Lower leg skin (tissue), 3 donors: ENCODE results near the gene TIPIN.

Experiments
- POLR2A ChIP-seq, 2 donors: fragments of 450-650 bp; IDR thresholded peaks; one replicate each; pipeline ENCODE4 v1.6.1; 2016 to 2017; ENCODE audit warnings: antibody characterized with exemption in 2 of 2, mild to moderate bottlenecking in 1 of 2, moderate library complexity in 1 of 2
- TF ChIP-seq, protein P1 (sequence below), 3 donors: fragments of 450-650 bp; IDR thresholded peaks; one replicate each; pipeline ENCODE4 v1.5.1; 2016; ENCODE audit warnings: antibody characterized with exemption in 3 of 3, mild to moderate bottlenecking in 3 of 3, moderate library complexity in 2 of 3

DNA sequence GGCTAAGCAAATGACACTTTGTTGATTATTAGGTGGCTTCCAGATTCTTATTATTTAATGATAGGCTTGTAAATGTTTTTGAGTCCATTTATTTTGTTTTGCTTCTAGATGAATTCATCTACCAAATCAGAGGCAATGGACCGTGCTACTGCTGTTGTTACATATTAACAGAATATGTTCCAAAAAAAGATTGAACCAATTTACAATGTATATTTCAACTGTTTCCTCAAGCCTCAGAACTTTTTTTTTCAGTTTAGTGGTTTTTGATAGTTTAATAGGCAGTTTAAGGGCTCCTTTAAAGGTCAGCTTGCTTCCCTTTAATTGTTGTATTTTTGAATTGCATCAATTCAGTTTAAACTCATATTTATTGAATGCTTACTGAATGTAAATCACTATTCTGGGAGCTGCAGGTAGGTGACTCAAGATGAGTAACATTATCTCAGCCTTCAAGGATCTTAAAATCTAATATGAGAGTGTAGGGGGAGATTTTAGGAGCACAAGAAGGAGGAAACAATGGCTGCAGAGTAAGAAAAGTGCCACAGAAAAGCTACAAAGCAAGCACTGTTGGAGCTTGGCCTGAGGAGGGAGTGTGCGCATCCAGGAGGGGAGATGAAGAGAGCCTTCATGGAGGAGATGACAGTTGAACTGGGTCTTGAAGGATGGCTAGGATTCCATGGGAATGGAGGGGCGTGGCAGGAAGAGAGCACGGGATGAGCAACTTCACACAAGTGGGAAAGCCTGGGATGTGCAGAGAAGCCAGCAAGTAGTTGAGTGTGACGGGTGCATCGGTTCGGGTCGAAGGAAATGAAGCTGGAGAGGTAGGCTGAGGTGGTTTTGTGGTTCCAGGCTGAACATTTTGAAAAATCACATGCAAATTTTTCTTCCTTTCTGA, 44.9 kb upstream of the TIPIN start:
- TF ChIP-seq, protein P1, sequence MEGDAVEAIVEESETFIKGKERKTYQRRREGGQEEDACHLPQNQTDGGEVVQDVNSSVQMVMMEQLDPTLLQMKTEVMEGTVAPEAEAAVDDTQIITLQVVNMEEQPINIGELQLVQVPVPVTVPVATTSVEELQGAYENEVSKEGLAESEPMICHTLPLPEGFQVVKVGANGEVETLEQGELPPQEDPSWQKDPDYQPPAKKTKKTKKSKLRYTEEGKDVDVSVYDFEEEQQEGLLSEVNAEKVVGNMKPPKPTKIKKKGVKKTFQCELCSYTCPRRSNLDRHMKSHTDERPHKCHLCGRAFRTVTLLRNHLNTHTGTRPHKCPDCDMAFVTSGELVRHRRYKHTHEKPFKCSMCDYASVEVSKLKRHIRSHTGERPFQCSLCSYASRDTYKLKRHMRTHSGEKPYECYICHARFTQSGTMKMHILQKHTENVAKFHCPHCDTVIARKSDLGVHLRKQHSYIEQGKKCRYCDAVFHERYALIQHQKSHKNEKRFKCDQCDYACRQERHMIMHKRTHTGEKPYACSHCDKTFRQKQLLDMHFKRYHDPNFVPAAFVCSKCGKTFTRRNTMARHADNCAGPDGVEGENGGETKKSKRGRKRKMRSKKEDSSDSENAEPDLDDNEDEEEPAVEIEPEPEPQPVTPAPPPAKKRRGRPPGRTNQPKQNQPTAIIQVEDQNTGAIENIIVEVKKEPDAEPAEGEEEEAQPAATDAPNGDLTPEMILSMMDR (IDR thresholded peaks at IDR 0.05) = no peak
- no peak for TF ChIP-seq POLR2A (IDR thresholded peaks at IDR 0.05)
